ENCODE results near the gene SPAG6. TPM values are rescaled to one million over a fixed set of nuclear protein-coding genes. Genes with fewer than 3 reads are reported as not detected.
A peak's percentile ranks its signal among the peaks of the same experiment; 100 is the strongest.

SPAG6 gene
- polyA plus RNA-seq, 3 donors, result 0.11 to 0.13 TPM; not detected in 1

DNA sequence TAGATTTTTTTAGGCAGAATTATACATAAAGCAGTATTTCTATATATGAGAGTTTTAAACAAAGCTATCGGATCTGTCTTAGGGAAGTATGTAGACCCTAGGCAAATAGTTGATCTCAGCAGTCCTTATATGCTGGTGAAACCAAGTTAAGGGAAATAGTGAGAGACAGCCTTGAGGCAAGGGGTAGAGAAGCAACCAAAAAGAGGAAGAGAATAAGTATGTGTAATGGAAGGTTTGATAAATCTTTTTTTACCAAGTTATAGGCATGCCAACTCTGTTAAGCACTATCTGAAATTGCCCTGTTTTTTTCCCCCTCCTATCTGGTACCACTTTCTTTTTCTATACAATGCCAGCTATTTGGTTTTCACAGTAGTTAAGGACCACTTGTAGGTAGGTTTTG lies 19.9 kb downstream of the SPAG6 start:
- Histone ChIP-seq H3K9ac (ENCODE audit: insufficient read depth, low read length, poor library complexity, severe bottlenecking) (no peak overlapping the region), H3K27me3 (ENCODE audit: control insufficient read depth in 2 of 2, insufficient read depth in 2 of 2, low read length in 2 of 2) (no peaks in the 10 kb centered on the region), H3K4me2 (replicated peaks; ENCODE audit: extremely low read depth, low read length, poor library complexity, severe bottlenecking) (no peak overlapping the region), H3K4me1 (ENCODE audit: control insufficient read depth in 1 of 2, insufficient read depth in 2 of 2, low read length in 2 of 2) (peaks cover 13 to 16% of the 10 kb centered on the region in 2 donors), H4K20me1 (ENCODE audit: insufficient read depth, low read length) (no peaks in the 10 kb centered on the region), H3K9me3 (replicated peaks in 1 of 2; ENCODE audit: control insufficient read depth in 1 of 2, insufficient read depth in 1 of 2, low read length in 2 of 2) (no peaks in the 10 kb centered on the region), H3K79me2 (ENCODE audit: insufficient read depth, low read length) (no peaks in the 10 kb centered on the region), H3K4me3 (replicated peaks in 1 of 3; ENCODE audit: low read depth in 2 of 3, low read length in 3 of 3) (no peak overlapping the region), H2AFZ (ENCODE audit: insufficient read depth, low read depth, low read length, poor library complexity, severe bottlenecking) (no peak overlapping the region), H3K27ac (ENCODE audit: low read depth in 1 of 2, low read length in 2 of 2) (no peak overlapping the region), H3K36me3 (replicated peaks in 1 of 2; ENCODE audit: control insufficient read depth in 1 of 2, insufficient read depth in 2 of 2, low read length in 2 of 2) (no peaks in the 10 kb centered on the region)
- intact Hi-C loops (cut with micrococcal nuclease), result no loop called here
- H3K36me3 Mint-ChIP-seq, result no peaks in the 10 kb centered on the region
- peak; percentile 33 to 46 (median 39) for DNase-seq
- no peaks in the 10 kb centered on the region for H3K9me3 Mint-ChIP-seq
- no CpG with 5 or more reads among the region's 1 CpG for WGBS (ENCODE audit: insufficient coverage)
- H3K4me3 Mint-ChIP-seq, result no peak overlapping the region
- TF ChIP-seq, protein P1, sequence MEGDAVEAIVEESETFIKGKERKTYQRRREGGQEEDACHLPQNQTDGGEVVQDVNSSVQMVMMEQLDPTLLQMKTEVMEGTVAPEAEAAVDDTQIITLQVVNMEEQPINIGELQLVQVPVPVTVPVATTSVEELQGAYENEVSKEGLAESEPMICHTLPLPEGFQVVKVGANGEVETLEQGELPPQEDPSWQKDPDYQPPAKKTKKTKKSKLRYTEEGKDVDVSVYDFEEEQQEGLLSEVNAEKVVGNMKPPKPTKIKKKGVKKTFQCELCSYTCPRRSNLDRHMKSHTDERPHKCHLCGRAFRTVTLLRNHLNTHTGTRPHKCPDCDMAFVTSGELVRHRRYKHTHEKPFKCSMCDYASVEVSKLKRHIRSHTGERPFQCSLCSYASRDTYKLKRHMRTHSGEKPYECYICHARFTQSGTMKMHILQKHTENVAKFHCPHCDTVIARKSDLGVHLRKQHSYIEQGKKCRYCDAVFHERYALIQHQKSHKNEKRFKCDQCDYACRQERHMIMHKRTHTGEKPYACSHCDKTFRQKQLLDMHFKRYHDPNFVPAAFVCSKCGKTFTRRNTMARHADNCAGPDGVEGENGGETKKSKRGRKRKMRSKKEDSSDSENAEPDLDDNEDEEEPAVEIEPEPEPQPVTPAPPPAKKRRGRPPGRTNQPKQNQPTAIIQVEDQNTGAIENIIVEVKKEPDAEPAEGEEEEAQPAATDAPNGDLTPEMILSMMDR (IDR thresholded peaks at IDR 0.05), result no peak
- peak overlapping the region in 2 of 7 donors; percentile 37 to 48 for H3K27ac Mint-ChIP-seq
- peaks cover 22% of the 10 kb centered on the region for H3K4me1 Mint-ChIP-seq
- H3K27me3 Mint-ChIP-seq (ENCODE audit: low read depth in 3 of 3), result peaks cover 0 to 4% (median under 1%) of the 10 kb centered on the region in 3 donors

GRCh38 chr10:22365644-22366434 lies 20.5 kb downstream of the SPAG6 start:
- Histone ChIP-seq H3K27me3 (ENCODE audit: control insufficient read depth in 2 of 2, insufficient read depth in 2 of 2, low read length in 2 of 2) (no peaks in the 10 kb centered on the region), H3K4me3 (replicated peaks in 1 of 3; ENCODE audit: low read depth in 2 of 3, low read length in 3 of 3) (no peak overlapping the region), H3K36me3 (replicated peaks in 1 of 2; ENCODE audit: control insufficient read depth in 1 of 2, insufficient read depth in 2 of 2, low read length in 2 of 2) (no peaks in the 10 kb centered on the region), H3K27ac (ENCODE audit: low read depth in 1 of 2, low read length in 2 of 2) (no peak overlapping the region), H3K9ac (ENCODE audit: insufficient read depth, low read length, poor library complexity, severe bottlenecking) (no peak overlapping the region), H3K79me2 (ENCODE audit: insufficient read depth, low read length) (no peaks in the 10 kb centered on the region), H2AFZ (ENCODE audit: insufficient read depth, low read depth, low read length, poor library complexity, severe bottlenecking) (no peak overlapping the region), H3K4me1 (ENCODE audit: control insufficient read depth in 1 of 2, insufficient read depth in 2 of 2, low read length in 2 of 2) (peaks cover 14 to 19% of the 10 kb centered on the region in 2 donors), H4K20me1 (ENCODE audit: insufficient read depth, low read length) (no peaks in the 10 kb centered on the region), H3K4me2 (replicated peaks; ENCODE audit: extremely low read depth, low read length, poor library complexity, severe bottlenecking) (no peak overlapping the region), H3K9me3 (replicated peaks in 1 of 2; ENCODE audit: control insufficient read depth in 1 of 2, insufficient read depth in 1 of 2, low read length in 2 of 2) (no peaks in the 10 kb centered on the region)
- Mint-ChIP-seq H3K27me3 (ENCODE audit: low read depth in 3 of 3) (peaks cover 0 to 4% (median 0%) of the 10 kb centered on the region in 3 donors), H3K9me3 (no peaks in the 10 kb centered on the region), H3K4me1 (peaks cover 23% of the 10 kb centered on the region), H3K4me3 (no peak overlapping the region), H3K27ac (peak overlapping the region in 2 of 7 donors; percentile 37 to 48), H3K36me3 (no peaks in the 10 kb centered on the region)
- WGBS (ENCODE audit: insufficient coverage), result no CpG with 5 or more reads among the region's 4 CpGs
- intact Hi-C loops (cut with micrococcal nuclease), result no loop called here
- TF ChIP-seq, protein P1 (IDR thresholded peaks at IDR 0.05), result no peak
- no peak for DNase-seq

Data from CD14-positive monocyte (primary cell).